Coronary artery (tissue), 2 donors: ENCODE measurements around the gene TBCC.

Source experiments
- DNase-seq: peaks from one replicate; pipeline ENCODE4 v3.0.0-alpha.2; 2017; ENCODE audit warnings: low spot score
- H3K27ac ChIP-seq, 2 donors: fragments of 200-600 bp; sonication (generic); one replicate each; pipeline ENCODE4 v1.5.1; 2016 to 2019
- H3K4me3 ChIP-seq: fragments of 200-600 bp; sonication (generic); 2 replicates; pipeline ENCODE4 v1.5.1; 2016; ENCODE audit warnings: mild to moderate bottlenecking, moderate library complexity
- CTCF ChIP-seq: fragments of 200-600 bp; sonication (generic); IDR thresholded peaks from one replicate; pipeline ENCODE4 v1.5.1; 2019; ENCODE audit warnings: antibody characterized with exemption

The TBCC gene

DNA sequence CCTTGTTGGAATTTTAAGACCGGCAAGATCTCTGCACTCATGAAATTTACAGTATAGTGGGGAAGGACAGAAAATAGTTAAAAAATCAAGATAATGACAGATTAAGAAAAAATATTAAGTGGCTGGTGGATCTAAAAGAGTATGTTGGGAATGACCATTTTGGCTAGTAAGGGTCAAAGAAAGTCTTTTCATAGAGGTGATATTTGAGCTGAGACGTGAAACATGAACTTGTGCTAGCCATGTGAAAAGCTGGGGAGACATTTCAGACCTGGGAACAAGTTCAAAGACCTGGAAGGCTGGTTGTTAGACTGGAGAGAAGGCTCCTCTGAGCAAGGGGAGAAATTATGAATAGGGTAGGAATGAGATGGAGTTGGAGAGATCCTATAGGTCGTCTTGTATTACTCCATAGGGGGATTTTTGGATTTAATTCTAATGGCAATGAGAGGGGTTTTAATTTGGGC lies 40.7 kb upstream of the TBCC start:
- peak overlapping the region; percentile 89 for H3K4me3 ChIP-seq
- TF ChIP-seq CTCF: no peak
- peak overlapping the region; percentile 20 to 60 for H3K27ac ChIP-seq
- DNase-seq: no peak

GRCh38 chr6:42784717-42785498 lies 39.0 kb upstream of the TBCC start:
- peak overlapping the region; percentile 96 to 100 for H3K27ac ChIP-seq
- DNase-seq: no peak

GRCh38 chr6:42783876-42784642 lies 38.2 kb upstream of the TBCC start:
- no peak for TF ChIP-seq CTCF
- H3K27ac ChIP-seq: peak overlapping the region; percentile 96 to 100
- no peak for DNase-seq
- peak overlapping the region; percentile 89 for H3K4me3 ChIP-seq

More at GRCh38 chr6:42784717-42785498, 39.0 kb upstream of the TBCC start:
- peak overlapping the region; percentile 89 for H3K4me3 ChIP-seq
- TF ChIP-seq CTCF: no peak

DNA sequence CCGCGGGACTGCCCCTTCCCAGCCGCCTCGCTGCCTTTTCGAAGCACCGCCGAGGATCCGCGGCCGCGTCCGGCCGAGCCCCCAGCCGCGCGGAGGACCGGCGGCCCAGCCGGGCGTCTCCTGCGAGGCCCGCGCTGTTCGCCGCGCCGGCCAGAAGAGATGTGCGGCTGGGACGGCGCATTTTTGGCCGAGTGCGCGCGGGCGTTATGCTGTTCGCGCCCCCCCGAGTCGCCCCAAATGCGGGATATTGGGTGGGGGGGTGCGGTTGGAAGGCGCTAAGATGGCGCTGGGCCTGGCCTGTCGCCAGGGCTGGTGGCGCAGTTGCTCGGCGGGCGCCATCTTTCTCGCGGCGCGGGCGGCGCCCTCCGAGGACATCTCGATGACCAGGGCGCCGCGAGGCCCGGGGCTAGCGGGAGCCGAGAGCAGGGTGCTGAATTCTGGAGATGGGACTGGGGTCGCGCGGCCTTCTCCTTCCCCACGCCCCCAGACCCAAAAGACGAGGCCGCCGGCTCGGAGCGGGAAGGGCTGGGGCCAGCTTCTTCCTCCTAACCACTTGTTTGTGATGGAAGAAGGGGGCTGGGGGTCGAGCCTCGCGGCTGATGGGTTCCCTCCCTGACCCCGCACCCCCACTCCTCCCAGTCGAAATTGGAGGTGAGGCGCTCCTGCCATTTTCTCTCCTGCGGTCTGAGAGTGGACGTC lies 37.4 kb upstream of the TBCC start:
- Histone ChIP-seq H3K4me3 (peak overlapping the region; percentile 89), H3K27ac (peak overlapping the region; percentile 96 to 100)
- DNase-seq: peak; percentile 84
- no peak for TF ChIP-seq CTCF

GRCh38 chr6:42782689-42783176 lies 36.8 kb upstream of the TBCC start:
- H3K4me3 ChIP-seq: peak overlapping the region; percentile 89
- peak; percentile 86 for DNase-seq
- no peak for TF ChIP-seq CTCF
- H3K27ac ChIP-seq: peak overlapping the region; percentile 96 to 100

GRCh38 chr6:42781796-42782688 lies 36.1 kb upstream of the TBCC start, which contains the start of gene BICRAL:
Gene BICRAL (plus strand): TSS chr6:42782052. CDS start chr6:42822023, 39,971 bp downstream.
- no peak for TF ChIP-seq CTCF
- Histone ChIP-seq H3K27ac (peak within 1 kb of the TSS; percentile 96 to 100), H3K4me3 (peak within 1 kb of the TSS; percentile 89)
- DNase-seq: peak; percentile 79
